Measurements from ENCODE around the gene UNCX. TPM values are rescaled to one million over a fixed set of nuclear protein-coding genes. Genes with fewer than 3 reads are reported as not detected.

Gene UNCX
- total and polyA plus RNA-seq, 2 of the 8 experiments (the other 6 are each of a cell fraction or from before 2014, with no cell fraction given) = not detected

- TF ChIP-seq RXRA (IDR thresholded peaks at IDR 0.05; ENCODE audit: insufficient read depth, low read depth, low read length) = no peak
- TF ChIP-seq ZNF274 (IDR thresholded peaks at IDR 0.05; ENCODE audit: borderline replicate concordance, extremely low read depth, low read length) = no peak
- TF ChIP-seq NANOG (IDR thresholded peaks at IDR 0.05; ENCODE audit: insufficient read depth, low read depth, low read length, poor library complexity, severe bottlenecking) = no peak
- no peak for TF ChIP-seq TEAD4 (IDR thresholded peaks at IDR 0.05; ENCODE audit: low read depth, low read length)
Observed at GRCh38 chr7:1251796-1252539, 19.3 kb downstream of the UNCX start (continued).
